ENCODE results near the gene NSRP1. TPM values are rescaled to one million over a fixed set of nuclear protein-coding genes. Genes with fewer than 3 reads are reported as not detected.
A peak's percentile ranks its signal among the peaks of the same experiment; 100 is the strongest.

Gene NSRP1
- total RNA-seq, 1 donor = 12.7 TPM

DNA sequence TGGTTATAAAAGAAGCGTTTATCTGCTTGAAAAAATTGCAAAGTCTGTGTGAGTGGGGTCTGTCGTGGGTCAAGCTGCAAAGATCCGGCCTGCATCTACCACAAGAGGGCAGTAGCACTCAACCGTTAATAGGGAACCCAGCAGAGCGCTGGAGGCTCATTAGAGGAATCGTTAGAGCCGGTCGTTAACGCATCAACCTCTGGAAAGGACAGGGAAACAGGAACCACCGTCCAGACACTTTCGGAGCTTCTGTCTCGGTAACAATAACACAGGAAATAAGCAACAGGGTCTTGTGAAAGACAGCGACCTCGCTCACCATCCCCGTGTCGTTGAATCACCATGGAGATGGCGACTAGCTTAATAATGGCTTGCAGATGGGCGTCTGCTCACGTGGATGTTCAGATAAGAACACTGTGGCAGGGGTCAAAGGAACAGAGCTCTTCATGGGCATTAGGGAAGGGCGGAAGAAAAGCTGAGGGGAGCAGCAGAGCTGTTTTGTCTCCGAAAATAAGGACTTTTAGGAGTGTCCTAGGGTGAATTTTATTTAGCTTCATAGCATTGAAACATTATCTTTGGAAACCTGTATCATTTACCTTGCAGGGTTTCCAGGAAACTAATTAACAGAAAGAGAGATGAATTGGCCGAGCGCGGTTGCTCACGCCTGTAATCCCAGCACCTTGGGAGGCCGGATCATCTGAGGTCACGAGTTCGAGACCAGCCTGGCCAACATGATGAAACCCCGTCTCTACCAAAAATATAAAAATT, 11.9 kb upstream of the NSRP1 start:
- Histone ChIP-seq H4K20me1 (ENCODE audit: insufficient read depth, low read length) (no peaks in the 10 kb centered on the region), H3K9me3 (ENCODE audit: low read depth, low read length) (no peaks in the 10 kb centered on the region), H3K4me1 (ENCODE audit: insufficient read depth, low read length) (peaks cover 9% of the 10 kb centered on the region), H3K4me2 (ENCODE audit: insufficient read depth, low read length) (peak overlapping the region; percentile 100), H2AFZ (ENCODE audit: low read length) (peak overlapping the region; percentile 98), H3K36me3 (ENCODE audit: insufficient read depth, low read length) (no peaks in the 10 kb centered on the region), H3K27me3 (ENCODE audit: insufficient read depth, low read length) (peaks cover 11% of the 10 kb centered on the region), H3K27ac (ENCODE audit: low read depth, low read length) (peak overlapping the region; percentile 79), H3K79me2 (ENCODE audit: insufficient read depth, low read length) (no peaks in the 10 kb centered on the region), H3K4me3 (ENCODE audit: insufficient read depth, low read length) (peak overlapping the region; percentile 84)
- peak; percentile 69 for DNase-seq (ENCODE audit: insufficient read length, low spot score, missing footprints)
- TF ChIP-seq, protein P1, sequence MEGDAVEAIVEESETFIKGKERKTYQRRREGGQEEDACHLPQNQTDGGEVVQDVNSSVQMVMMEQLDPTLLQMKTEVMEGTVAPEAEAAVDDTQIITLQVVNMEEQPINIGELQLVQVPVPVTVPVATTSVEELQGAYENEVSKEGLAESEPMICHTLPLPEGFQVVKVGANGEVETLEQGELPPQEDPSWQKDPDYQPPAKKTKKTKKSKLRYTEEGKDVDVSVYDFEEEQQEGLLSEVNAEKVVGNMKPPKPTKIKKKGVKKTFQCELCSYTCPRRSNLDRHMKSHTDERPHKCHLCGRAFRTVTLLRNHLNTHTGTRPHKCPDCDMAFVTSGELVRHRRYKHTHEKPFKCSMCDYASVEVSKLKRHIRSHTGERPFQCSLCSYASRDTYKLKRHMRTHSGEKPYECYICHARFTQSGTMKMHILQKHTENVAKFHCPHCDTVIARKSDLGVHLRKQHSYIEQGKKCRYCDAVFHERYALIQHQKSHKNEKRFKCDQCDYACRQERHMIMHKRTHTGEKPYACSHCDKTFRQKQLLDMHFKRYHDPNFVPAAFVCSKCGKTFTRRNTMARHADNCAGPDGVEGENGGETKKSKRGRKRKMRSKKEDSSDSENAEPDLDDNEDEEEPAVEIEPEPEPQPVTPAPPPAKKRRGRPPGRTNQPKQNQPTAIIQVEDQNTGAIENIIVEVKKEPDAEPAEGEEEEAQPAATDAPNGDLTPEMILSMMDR (IDR thresholded peaks at IDR 0.05; ENCODE audit: extremely low read depth, low read depth, low read length) = peak; percentile 98

DNA sequence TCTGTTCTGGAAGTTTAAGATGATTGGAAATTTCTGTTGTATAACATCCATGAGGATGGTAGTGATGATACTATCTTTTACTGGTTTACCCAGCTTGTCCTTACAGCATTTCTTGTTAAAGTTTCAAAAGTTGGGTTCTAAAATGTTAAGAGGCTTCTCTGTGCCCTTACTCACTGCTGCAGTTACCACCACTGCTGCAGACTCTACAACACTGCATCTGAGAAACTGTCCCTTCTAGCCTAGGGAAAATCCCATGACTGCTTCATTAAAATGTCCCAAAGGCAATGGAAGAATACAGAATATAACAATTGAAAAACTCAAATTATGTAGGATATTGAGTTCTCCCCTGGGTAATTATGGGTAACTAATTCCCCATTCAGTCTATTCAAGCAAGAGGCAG, 3.8 kb upstream of the NSRP1 start:
- TF ChIP-seq, protein P1 (IDR thresholded peaks at IDR 0.05; ENCODE audit: extremely low read depth, low read depth, low read length) = no peak
- Histone ChIP-seq H3K36me3 (ENCODE audit: insufficient read depth, low read length) (no peaks in the 10 kb centered on the region), H3K79me2 (ENCODE audit: insufficient read depth, low read length) (peaks cover 12% of the 10 kb centered on the region), H3K27ac (ENCODE audit: low read depth, low read length) (no peak overlapping the region), H3K4me3 (ENCODE audit: insufficient read depth, low read length) (no peak overlapping the region), H3K9me3 (ENCODE audit: low read depth, low read length) (no peaks in the 10 kb centered on the region), H4K20me1 (ENCODE audit: insufficient read depth, low read length) (no peaks in the 10 kb centered on the region), H2AFZ (ENCODE audit: low read length) (no peak overlapping the region), H3K4me1 (ENCODE audit: insufficient read depth, low read length) (no peaks in the 10 kb centered on the region), H3K4me2 (ENCODE audit: insufficient read depth, low read length) (no peak overlapping the region), H3K27me3 (ENCODE audit: insufficient read depth, low read length) (no peaks in the 10 kb centered on the region)
- DNase-seq (ENCODE audit: insufficient read length, low spot score, missing footprints) = no peak

DNA sequence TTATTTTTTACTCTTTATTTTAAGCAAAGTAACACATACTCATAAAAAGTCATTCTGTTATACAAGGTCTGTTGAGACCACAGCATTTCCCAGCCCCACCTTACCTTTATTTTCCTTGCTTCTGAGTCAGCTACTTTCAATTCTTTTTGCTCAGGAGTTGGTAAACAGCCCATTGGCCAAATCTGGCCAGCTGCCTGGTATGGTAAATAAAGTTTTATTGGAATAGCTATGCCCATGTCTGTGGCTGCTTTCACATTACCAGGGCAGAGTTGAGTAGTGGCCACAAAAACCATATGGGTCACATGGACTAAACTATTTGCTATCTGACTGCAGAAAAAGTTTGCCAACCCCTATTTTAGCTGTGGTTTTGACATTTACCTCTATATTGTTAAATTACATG, 3.4 kb upstream of the NSRP1 start:
- H3K4me2 ChIP-seq (ENCODE audit: insufficient read depth, low read length) = peak overlapping the region; percentile 13
- no peaks in the 10 kb centered on the region for H3K36me3 ChIP-seq (ENCODE audit: insufficient read depth, low read length)
- H3K79me2 ChIP-seq (ENCODE audit: insufficient read depth, low read length) = peaks cover 16% of the 10 kb centered on the region
- no peaks in the 10 kb centered on the region for H3K27me3 ChIP-seq (ENCODE audit: insufficient read depth, low read length)
- peak overlapping the region; percentile 5 for H2AFZ ChIP-seq (ENCODE audit: low read length)
- TF ChIP-seq, protein P1 (IDR thresholded peaks at IDR 0.05; ENCODE audit: extremely low read depth, low read depth, low read length) = no peak
- DNase-seq (ENCODE audit: insufficient read length, low spot score, missing footprints) = no peak
- no peaks in the 10 kb centered on the region for H4K20me1 ChIP-seq (ENCODE audit: insufficient read depth, low read length)
- no peak overlapping the region for H3K4me3 ChIP-seq (ENCODE audit: insufficient read depth, low read length)
- H3K27ac ChIP-seq (ENCODE audit: low read depth, low read length) = no peak overlapping the region
- no peaks in the 10 kb centered on the region for H3K9me3 ChIP-seq (ENCODE audit: low read depth, low read length)
- H3K4me1 ChIP-seq (ENCODE audit: insufficient read depth, low read length) = peaks cover 4% of the 10 kb centered on the region

DNA sequence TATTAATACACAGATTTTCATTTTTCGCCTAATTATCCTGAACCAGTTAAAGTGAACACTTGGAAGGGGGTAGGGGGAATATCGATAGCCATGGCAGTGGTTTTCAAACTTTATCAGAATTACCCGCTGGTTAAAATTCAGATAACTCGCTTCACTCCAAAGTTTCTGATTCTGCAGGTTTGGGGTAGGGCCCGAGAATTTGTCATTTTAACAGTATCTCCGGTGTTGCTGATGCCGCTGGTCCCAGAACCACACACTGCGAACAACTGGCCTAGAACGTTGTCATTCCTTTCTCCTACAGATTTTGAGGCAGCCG, 313 bp upstream of the NSRP1 start:
- no peak for DNase-seq (ENCODE audit: insufficient read length, low spot score, missing footprints)
- peaks cover 7% of the 10 kb centered on the region for H4K20me1 ChIP-seq (ENCODE audit: insufficient read depth, low read length)
- H3K36me3 ChIP-seq (ENCODE audit: insufficient read depth, low read length) = peaks cover 13% of the 10 kb centered on the region
- TF ChIP-seq, protein P1 (IDR thresholded peaks at IDR 0.05; ENCODE audit: extremely low read depth, low read depth, low read length) = no peak
- H3K4me2 ChIP-seq (ENCODE audit: insufficient read depth, low read length) = peak overlapping the region; percentile 89
- peaks cover 5% of the 10 kb centered on the region for H3K4me1 ChIP-seq (ENCODE audit: insufficient read depth, low read length)
- H3K4me3 ChIP-seq (ENCODE audit: insufficient read depth, low read length) = peak overlapping the region; percentile 87
- H3K79me2 ChIP-seq (ENCODE audit: insufficient read depth, low read length) = peaks cover 47% of the 10 kb centered on the region
- peak overlapping the region; percentile 99 for H3K27ac ChIP-seq (ENCODE audit: low read depth, low read length)
- H3K9me3 ChIP-seq (ENCODE audit: low read depth, low read length) = no peaks in the 10 kb centered on the region
- H2AFZ ChIP-seq (ENCODE audit: low read length) = peak overlapping the region; percentile 98
- no peaks in the 10 kb centered on the region for H3K27me3 ChIP-seq (ENCODE audit: insufficient read depth, low read length)
